ENCODE data around the gene SPIN4. TPM values are rescaled to one million over a fixed set of nuclear protein-coding genes. Genes with fewer than 3 reads are reported as not detected.
"Not testable (repeated sequence)": the region's sequence is repeated elsewhere in the genome, so short reads cannot be mapped to it uniquely, and the experiment has no call there.

The SPIN4 gene
- total RNA-seq (ENCODE audit: insufficient read depth, low replicate concordance) = 3.4 TPM

GRCh38 chrX:63350941-63351616 is at the start of gene SPIN4:
Gene SPIN4, minus strand, starts transcription at chrX:63351332. Its CDS starts 513 bp downstream, at chrX:63350819.
- DNase-seq (ENCODE audit: low spot score) = peak; percentile 93

GRCh38 chrX:63400340-63400739 is 49.2 kb upstream of the SPIN4 start:
- no peak for DNase-seq (ENCODE audit: low spot score)

DNA sequence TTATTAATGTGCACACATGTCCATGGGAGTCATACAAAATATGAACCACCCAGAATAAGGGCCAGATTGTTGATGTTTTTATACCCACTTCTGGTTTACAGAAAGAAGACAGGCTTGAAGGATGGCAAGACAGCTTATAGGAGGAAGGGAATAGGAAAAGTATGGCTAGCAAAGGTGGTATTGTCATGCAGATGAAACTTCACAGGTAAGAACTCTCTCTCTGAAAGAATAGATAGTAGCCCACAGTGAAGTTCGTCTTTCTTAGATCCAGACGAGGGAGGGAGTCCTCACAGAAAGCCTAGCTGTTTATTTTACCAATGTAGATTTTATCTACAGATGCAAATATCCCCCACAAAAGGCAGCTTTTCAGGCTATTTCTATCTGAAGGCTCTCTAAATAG is 43.7 kb upstream of the SPIN4 start:
- no peak for DNase-seq (ENCODE audit: low spot score)

GRCh38 chrX:63393094-63393493 is 42.0 kb upstream of the SPIN4 start:
- not testable (repeated sequence) for DNase-seq (ENCODE audit: low spot score)

GRCh38 chrX:63387411-63387810 is 36.3 kb upstream of the SPIN4 start:
- DNase-seq (ENCODE audit: low spot score) = no peak

GRCh38 chrX:63384263-63384662 is 33.1 kb upstream of the SPIN4 start:
- not testable (repeated sequence) for DNase-seq (ENCODE audit: low spot score)

- not testable (repeated sequence) for DNase-seq (ENCODE audit: low spot score)
These were observed 21.9 kb upstream of the SPIN4 start for GRCh38 chrX:63373012-63373411.

- DNase-seq (ENCODE audit: low spot score) = not testable (repeated sequence)
These were observed 16.6 kb upstream of the SPIN4 start for GRCh38 chrX:63367699-63368098.

DNA sequence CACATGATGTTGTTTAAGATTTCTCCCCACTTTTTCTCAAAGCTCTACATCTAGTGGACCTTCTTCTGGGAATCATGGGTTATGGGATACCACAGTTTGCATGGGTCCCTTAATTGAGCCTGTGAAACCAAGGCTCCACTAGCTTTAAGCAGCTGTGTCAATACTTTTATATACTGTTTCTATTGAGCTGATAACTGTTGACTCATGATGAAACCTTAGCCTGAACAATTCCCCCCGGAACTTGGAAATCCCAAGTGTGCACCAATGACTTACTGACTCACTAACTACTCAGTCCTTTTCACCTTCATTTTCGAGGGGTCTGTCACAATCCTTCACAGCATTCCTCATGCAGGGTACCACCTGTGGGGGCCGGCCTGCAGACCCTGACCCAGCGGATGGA is 12.7 kb upstream of the SPIN4 start:
- no peak for DNase-seq (ENCODE audit: low spot score)

GRCh38 chrX:63361494-63361893 is 10.4 kb upstream of the SPIN4 start:
- DNase-seq (ENCODE audit: low spot score) = no peak

GRCh38 chrX:63354484-63354883 is 3.4 kb upstream of the SPIN4 start:
- no peak for DNase-seq (ENCODE audit: low spot score)

DNA sequence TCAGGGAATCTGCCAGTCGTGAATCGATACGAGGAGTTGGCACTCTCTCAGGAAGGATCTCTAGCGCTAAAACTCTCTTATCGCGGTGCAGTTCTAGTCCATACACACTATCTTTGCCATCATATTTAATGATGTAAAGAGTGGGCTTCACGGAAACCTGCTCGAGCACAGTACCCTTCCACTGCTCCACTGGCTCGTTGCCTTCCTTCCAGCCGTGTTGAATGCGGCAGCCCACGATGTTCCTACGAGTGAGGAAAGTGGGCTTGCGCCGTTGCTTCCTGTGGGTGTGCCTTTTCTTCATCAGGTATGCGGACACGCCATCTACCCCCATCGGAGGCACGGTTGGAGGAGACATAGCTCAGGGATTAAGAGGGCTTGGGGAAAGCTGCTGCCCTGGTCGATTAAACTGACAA is 661 bp downstream of the SPIN4 start:
- DNase-seq (ENCODE audit: low spot score) = peak; percentile 35

GRCh38 chrX:63349307-63349706 is 1.8 kb downstream of the SPIN4 start:
- DNase-seq (ENCODE audit: low spot score) = peak; percentile 4

DNA sequence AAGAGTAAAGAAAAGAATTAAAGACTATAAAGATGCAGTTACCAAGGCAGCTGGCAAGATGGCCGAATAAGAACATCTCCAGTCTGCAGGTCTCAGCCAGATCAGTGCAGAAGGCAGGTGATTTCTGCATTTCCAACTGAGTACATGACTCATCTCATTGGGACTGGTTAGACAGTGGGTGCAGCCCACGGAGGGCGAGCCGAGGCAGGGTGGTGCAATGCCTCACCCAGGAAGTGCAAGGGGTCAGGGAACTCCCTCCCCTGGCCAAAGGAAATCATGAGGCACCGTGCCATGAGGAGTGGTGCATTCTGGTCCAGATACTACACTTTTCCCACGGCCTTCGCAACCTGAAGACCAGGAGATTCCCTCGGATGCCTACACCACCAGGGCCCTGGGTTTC is 20.5 kb downstream of the SPIN4 start:
- DNase-seq (ENCODE audit: low spot score) = no peak

- DNase-seq (ENCODE audit: low spot score) = no peak
These were observed 23.3 kb downstream of the SPIN4 start for GRCh38 chrX:63327788-63328187.

DNA sequence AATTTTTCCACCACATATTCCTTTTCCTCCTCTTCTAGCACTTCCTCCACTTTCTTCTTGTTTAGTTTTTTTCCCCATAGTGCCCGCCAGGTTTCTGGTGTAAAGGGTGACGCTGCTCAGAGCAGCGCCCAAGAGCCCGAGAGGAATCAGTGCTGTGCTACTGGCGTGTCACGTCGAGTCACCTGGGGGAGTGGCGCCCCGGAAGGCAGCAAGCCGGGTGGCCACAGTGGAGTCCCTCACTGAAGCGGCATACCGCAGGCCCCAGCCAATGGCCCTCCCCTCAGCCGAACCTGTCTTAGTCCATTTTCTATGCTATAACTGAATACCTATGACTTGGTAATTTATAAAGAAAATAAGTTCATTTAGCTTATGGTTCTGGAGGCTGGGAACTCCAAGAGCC is 51.5 kb downstream of the SPIN4 start:
- DNase-seq (ENCODE audit: low spot score) = no peak
